Right renal cortex interstitium (tissue), 3 donors: ENCODE results near the gene TRAF3IP1. TPM values are rescaled to one million over a fixed set of nuclear protein-coding genes. Genes with fewer than 3 reads are reported as not detected.

Source experiments
- DNase-seq, 3 donors: peaks; one replicate each; pipeline ENCODE4 v3.0.0-alpha.2; 2013; ENCODE audit warnings: low read depth in 3 of 3, low spot score in 2 of 3
- polyA plus RNA-seq, 3 donors: library from polyadenylated mRNA; unstranded; fragments of 120-200 nt; gene quantifications; one replicate each; pipeline ENCODE4 v1.2.1, GENCODE V29; 2013; ENCODE audit not compliant: insufficient read length in 3 of 3

The TRAF3IP1 gene
- polyA plus RNA-seq, 3 donors: 19.7 to 22.8 (median 21.3) TPM

GRCh38 chr2:238286987-238287736 lies 33.2 kb upstream of the TRAF3IP1 start:
- no peak for DNase-seq

- peak in 1 of 3 donors; percentile 43 for DNase-seq
These were observed 32.3 kb upstream of the TRAF3IP1 start, which contains the start of gene PER2 for GRCh38 chr2:238287737-238288649. TSS of gene PER2 (minus strand) at chr2:238288610. CDS start at chr2:238277936, 10,674 bp downstream.

- peak; percentile 92 to 97 (median 97) for DNase-seq
These were observed 31.4 kb upstream of the TRAF3IP1 start for GRCh38 chr2:238288650-238289573.

GRCh38 chr2:238289574-238289973 lies 30.7 kb upstream of the TRAF3IP1 start:
- peak in 1 of 3 donors; percentile 16 for DNase-seq

- no peak for DNase-seq
These were observed 30.2 kb upstream of the TRAF3IP1 start for GRCh38 chr2:238290091-238290509.

GRCh38 chr2:238290715-238291549 lies 29.4 kb upstream of the TRAF3IP1 start:
- DNase-seq: no peak

DNA sequence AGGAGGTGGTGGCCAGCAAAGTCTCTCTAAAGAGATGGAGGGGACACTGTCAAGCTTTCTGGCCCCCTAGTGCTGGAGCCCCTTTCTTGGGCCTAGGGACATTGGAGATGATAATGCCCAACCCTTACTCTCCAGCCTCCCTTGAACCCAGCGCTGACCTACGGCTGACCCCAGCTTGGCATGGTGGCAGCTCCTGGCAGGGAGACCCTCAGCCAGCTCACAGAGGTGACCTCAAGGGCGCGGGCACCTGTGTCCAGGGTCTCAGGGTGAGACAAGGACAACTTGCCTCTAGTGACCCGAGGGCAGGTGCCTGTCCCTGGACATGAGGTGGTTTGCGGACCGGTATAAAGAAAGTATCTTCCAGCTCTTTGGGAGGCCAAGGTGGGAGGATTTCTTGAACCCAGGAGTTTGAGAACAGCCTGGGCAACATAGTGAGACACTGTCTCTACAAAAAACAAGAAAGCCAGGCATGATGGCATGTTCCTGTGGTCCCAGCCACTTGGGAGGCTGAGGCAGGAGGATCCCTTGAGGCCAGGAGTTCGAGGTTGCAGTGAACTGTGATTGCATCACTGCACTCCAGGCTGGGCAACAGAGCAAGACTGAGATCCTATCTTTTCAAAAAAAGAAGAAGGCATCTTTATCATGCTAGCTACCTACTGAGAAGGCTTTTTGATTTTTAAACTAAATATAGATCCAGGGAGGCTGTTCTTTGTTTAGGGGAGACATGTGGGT lies 28.6 kb upstream of the TRAF3IP1 start:
- DNase-seq: no peak

GRCh38 chr2:238294046-238294392 lies 26.3 kb upstream of the TRAF3IP1 start:
- no peak for DNase-seq

DNA sequence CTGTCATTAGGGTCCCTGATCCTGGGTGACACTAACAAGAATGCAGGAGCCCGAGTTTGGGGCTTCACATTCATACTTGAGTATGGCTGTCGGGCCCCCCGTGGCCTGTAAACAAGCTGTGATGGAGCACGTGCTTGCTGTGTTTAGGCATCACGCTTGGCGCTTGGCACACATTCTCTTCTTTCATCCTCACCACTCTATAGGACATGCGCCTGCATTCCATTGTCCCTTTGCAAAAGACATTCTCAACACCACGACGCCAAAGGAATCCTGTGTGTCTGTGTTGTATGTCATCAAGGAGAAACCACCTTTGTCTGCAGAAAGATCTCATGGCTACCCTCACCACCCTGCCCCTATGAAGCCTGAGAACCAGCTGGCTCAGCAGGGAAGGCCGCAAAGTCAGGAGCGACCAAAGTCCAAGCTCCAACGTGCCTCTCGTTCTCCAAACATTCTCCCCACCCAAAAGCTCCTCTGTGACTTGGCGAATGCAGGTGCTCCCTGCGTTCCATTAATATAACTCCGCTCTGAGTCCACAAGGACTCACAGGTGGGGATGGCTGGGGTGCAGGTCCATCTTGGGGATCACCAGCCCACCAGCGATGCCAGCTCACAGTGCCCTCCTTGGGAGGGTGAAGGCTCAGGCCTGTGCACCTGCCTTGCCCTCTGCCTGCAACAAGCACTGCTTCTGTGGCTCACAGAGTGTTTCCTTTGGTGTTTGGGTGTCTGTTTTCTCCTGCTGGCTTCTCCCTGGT lies 25.8 kb upstream of the TRAF3IP1 start:
- DNase-seq: no peak

DNA sequence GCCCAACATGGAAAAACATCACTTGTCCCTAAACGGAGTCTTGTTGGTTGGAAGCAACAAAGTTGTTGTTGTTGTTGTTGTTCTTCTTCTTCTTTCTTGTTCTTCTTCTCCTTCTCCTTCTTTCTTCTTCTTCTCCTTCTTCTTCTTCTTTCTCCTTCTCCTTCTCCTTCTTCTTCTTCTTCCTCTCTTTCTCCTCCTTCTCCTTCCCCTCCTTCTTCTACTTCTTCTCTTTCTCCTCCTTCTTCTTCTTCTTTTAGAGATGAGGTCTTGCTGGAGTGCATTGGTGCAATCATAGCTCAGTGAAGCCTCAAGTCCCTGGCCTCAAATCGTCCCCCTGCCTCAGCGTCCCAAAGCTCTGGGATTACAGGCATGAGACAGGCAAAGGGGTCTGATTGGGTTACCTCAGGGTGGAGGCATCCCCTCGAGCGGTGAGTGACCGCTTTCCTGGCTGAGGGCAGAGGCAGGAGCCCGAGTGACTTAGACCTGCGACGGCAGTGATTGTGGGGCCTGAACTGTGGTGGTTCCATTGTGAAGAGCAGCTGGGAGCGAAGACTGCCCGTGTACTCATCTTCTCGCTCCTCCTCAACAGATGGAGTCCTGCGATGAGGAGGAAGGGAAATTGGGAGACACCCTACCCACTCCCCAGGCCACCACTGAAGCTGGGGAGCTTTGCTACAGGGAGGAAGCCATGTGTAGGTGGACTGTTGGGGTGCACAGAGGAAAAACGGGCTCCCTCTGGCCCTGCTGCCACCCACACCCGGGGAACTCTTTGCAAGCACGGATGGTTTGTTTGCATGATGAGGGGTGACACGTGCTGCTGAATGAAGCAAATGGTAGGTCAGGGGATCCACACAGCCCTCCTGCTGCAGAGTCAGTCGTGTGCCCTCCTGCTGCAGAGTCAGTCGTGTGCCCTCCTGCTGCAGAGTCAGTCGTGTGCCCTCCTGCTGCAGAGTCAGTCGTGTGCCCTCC lies 24.9 kb upstream of the TRAF3IP1 start:
- no peak for DNase-seq

DNA sequence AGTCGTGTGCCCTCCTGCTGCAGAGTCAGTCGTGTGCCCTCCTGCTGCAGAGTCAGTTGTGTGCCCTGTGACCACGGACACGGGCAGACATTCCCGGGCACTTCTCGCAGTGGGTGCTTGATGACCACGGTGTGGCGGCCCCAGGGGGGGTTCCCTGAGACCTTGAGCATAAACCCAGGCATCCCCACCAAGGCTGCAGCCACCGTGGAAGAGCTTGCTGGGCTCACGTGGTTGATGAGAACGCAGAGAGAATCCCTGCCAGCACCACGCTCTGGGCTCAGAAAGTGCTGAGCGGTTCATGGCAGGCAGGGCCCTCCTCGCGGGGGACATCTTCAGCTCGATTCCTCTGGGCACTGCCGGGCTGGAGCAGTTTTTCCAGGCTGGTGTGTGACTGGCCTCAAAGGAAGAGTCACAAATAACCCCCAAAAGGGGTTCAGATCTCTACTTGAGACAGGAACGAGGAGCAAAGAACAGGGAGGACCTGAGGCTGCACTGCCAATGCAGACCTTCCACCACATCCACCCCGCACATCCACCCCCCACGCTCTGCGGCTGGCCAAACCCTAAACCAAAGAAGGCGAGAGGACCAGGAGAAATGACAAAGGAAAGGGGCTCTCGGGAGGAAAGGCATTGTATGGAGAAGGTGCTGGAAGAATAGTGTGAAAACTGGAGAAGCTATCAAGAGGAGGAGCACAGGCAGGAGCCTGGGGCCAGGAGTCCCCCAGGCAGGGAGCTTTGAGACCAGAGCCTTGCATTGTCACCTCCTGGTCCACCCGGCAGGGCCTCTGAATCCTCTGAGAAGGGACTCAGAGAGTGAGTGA lies 23.5 kb upstream of the TRAF3IP1 start:
- DNase-seq: no peak

GRCh38 chr2:238299803-238300202 lies 20.5 kb upstream of the TRAF3IP1 start:
- DNase-seq: no peak

GRCh38 chr2:238302087-238302486 lies 18.2 kb upstream of the TRAF3IP1 start:
- DNase-seq: no peak

- no peak for DNase-seq
These were observed 17.6 kb upstream of the TRAF3IP1 start for GRCh38 chr2:238302751-238303150.

GRCh38 chr2:238304116-238304515 lies 16.2 kb upstream of the TRAF3IP1 start:
- DNase-seq: no peak
